Measurements from ENCODE around the gene CALML6. TPM values are rescaled to one million over a fixed set of nuclear protein-coding genes. Genes with fewer than 3 reads are reported as not detected.
"Not testable (repeated sequence)": the region's sequence is repeated elsewhere in the genome, so short reads cannot be mapped to it uniquely, and the experiment has no call there.

The CALML6 gene
- total RNA-seq, 2 experiments from 2014 or later: 0.26 to 0.27 TPM

GRCh38 chr1:1924386-1924785, 9.3 kb downstream of the CALML6 start:
- Mint-ChIP-seq H3K36me3 (no peaks in the 10 kb centered on the region), H3K27me3 (no peaks in the 10 kb centered on the region), H3K27ac (no peak overlapping the region), H3K9me3 (no peaks in the 10 kb centered on the region), H3K4me3 (no peak overlapping the region), H3K4me1 (ENCODE audit: low read depth) (peaks cover 1% of the 10 kb centered on the region)
- intact Hi-C loops (cut with micrococcal nuclease): no loop called here
- ChIA-PET POLR2A (no interaction called here), CTCF (no interaction called here)
- no peak for DNase-seq

DNA sequence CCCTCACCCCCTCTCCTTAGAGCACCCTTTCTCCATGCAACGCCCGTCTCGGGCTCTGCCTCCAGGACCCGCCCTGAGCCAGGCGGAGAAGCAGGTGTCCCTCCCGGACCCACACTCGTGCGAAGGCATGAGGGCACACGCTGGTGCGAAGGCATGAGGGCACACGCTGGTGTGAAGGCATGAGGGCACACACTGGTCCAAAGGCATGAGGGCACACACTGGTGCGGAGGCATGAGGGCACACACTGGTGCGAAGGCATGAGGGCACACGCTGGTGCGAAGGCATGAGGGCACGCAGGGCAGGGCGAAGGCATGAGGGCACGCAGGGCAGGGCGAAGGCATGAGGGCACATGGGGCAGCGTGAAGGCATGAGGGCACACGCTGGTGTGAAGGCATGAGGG, 9.8 kb downstream of the CALML6 start:
- Mint-ChIP-seq H3K4me3 (no peak overlapping the region), H3K27me3 (no peaks in the 10 kb centered on the region), H3K9me3 (no peaks in the 10 kb centered on the region), H3K4me1 (ENCODE audit: low read depth) (no peaks in the 10 kb centered on the region), H3K36me3 (no peaks in the 10 kb centered on the region), H3K27ac (no peak overlapping the region)
- ChIA-PET CTCF (no interaction called here), POLR2A (no interaction called here)
- no peak for DNase-seq
- intact Hi-C loops (cut with micrococcal nuclease): no loop called here

DNA sequence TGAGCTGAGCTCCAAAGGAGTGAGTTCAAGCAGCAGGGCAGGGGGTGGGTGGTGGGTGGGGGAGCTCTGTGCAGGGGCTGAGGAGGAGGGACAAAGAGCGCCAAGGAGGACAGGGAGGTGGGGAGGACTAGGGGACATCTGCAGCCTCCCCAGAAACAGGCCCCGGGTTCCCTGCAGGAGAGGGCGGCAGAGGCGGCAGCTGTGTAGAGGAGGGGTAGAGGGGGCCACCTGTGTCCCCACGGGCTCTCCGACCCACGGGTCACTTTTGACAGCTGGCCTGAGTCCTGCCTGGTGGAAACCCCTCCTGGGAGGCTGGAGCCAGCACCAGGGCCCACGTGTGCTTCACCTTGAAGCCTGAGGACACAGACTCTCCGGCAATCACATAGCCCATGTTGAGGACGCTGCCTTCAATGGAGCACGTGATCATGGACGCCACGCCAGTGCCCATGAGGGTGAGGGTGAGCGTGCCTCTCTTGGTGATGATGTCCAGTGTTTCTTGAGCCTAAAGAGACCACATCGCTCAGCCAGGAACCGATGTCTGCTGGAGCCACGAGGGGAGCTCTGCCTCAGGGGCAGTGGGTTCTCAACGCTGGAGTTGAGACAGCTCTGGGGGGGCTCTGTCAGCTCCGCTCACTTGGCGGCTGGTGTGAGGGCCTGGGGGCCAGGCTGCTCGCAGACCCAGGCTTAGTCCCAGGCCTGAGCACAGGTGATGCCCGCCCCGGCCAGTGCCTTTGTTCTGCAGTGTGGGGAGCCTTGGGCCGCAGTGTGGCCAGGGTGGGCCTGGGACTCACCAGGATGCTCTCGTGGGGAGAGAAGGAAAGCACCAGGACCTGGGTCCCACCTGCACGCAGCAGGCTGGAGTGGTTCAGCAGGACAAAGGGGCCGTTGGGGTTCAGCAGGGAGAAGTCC, 10.6 kb downstream of the CALML6 start:
- Mint-ChIP-seq H3K9me3 (no peaks in the 10 kb centered on the region), H3K4me1 (ENCODE audit: low read depth) (no peaks in the 10 kb centered on the region), H3K4me3 (no peak overlapping the region), H3K27me3 (no peaks in the 10 kb centered on the region), H3K36me3 (no peaks in the 10 kb centered on the region), H3K27ac (no peak overlapping the region)
- intact Hi-C loops (cut with micrococcal nuclease): no loop called here
- DNase-seq: no peak
- ChIA-PET POLR2A (no interaction called here), CTCF (no interaction called here)

- Mint-ChIP-seq H3K27me3 (no peaks in the 10 kb centered on the region), H3K4me3 (no peak overlapping the region), H3K27ac (no peak overlapping the region), H3K4me1 (ENCODE audit: low read depth) (no peaks in the 10 kb centered on the region), H3K9me3 (no peaks in the 10 kb centered on the region), H3K36me3 (no peaks in the 10 kb centered on the region)
- intact Hi-C loops (cut with micrococcal nuclease): no loop called here
- ChIA-PET CTCF (no interaction called here), POLR2A (no interaction called here)
- DNase-seq: no peak
Measured at GRCh38 chr1:1926346-1926811, 11.3 kb downstream of the CALML6 start.

GRCh38 chr1:1926886-1927660, 12.0 kb downstream of the CALML6 start:
- CTCF ChIA-PET: no interaction called here
- Mint-ChIP-seq H3K4me1 (ENCODE audit: low read depth) (no peaks in the 10 kb centered on the region), H3K4me3 (no peak overlapping the region), H3K9me3 (no peaks in the 10 kb centered on the region), H3K27ac (no peak overlapping the region), H3K36me3 (no peaks in the 10 kb centered on the region), H3K27me3 (no peaks in the 10 kb centered on the region)
- no peak for DNase-seq
- intact Hi-C loops (cut with micrococcal nuclease): no loop called here
- POLR2A ChIA-PET: no interaction called here

- Mint-ChIP-seq H3K9me3 (no peaks in the 10 kb centered on the region), H3K4me1 (ENCODE audit: low read depth) (no peaks in the 10 kb centered on the region), H3K27ac (no peak overlapping the region), H3K27me3 (no peaks in the 10 kb centered on the region), H3K36me3 (no peaks in the 10 kb centered on the region), H3K4me3 (no peak overlapping the region)
- ChIA-PET CTCF (no interaction called here), POLR2A (no interaction called here)
- no peak for DNase-seq
- intact Hi-C loops (cut with micrococcal nuclease): no loop called here
Measured at GRCh38 chr1:1927751-1928150, 12.7 kb downstream of the CALML6 start.

DNA sequence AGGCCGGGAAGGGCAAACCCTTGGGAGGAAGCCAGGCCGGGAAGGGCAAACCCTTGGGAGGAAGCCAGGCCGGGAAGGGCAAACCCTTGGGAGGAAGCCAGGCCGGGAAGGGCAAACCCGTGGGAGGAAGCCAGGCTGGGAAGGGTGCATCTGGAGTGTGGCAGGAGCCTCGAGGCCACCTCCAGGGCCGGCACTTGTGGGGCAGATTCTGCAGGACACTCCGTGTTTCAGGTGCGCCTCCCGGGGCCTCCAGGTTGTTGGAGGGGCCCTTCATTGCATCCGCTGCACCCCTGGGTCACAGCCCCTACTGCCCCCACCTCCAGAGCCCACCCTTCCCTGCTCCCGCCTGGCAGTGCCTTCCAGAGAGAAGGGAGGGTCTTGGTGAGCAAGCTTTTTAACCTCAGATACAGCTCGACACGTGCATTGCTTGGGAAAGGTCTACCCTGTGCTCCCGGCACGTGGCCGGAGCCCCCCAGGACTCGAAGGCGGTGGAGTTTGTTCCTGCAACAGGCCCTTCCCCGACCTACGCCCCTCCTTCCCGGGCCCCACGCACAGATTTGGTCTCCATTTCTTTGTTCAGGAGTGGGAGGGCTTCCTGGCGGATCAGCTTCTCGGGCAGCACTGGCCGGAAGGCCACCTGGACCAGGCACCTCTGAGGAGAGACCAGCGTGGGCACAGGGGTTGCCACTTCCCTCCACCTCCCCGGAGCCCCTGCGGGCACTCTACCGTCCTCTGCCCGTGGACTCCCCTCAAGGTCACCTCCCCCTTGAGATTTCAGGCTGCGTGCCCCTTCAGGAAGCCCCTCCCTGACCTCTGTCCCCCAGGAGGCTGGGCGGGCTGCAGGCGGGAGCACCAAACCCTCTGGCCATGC, 13.4 kb downstream of the CALML6 start:
- intact Hi-C loops (cut with micrococcal nuclease): no loop called here
- Mint-ChIP-seq H3K4me1 (ENCODE audit: low read depth) (no peaks in the 10 kb centered on the region), H3K9me3 (no peaks in the 10 kb centered on the region), H3K36me3 (no peaks in the 10 kb centered on the region), H3K27me3 (no peaks in the 10 kb centered on the region), H3K27ac (no peak overlapping the region), H3K4me3 (no peak overlapping the region)
- DNase-seq: no peak
- POLR2A ChIA-PET: no interaction called here
- CTCF ChIA-PET: no interaction called here

DNA sequence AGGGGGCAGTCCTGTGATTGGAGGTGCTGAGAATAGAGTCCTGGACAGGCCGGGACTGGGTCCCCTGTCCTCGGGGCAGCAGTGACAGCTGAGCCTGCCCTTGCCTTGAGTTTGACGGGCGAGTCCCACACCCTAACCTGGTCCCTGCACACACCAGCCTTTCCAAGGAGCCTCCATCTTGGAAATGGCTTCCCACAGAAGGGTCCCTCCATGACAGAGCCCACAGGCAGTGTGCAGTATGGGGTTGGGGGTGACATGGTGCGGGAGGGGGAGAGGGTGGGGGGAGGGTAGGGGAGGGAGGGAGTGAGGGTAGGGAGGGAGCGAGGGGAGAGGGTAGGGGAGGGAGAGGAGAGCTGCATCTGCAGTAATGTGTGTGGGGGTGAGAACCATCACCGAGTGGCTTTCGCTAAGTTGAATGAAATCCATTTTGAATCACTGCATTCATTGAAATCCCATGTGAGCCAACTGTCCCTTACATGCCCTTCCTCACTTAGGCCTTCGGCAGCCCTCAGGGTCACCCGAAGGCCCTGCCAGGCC, 14.1 kb downstream of the CALML6 start:
- Mint-ChIP-seq H3K4me1 (ENCODE audit: low read depth) (no peaks in the 10 kb centered on the region), H3K4me3 (no peak overlapping the region), H3K36me3 (no peaks in the 10 kb centered on the region), H3K27ac (no peak overlapping the region), H3K27me3 (no peaks in the 10 kb centered on the region), H3K9me3 (peaks cover 3% of the 10 kb centered on the region)
- DNase-seq: no peak
- ChIA-PET POLR2A (no interaction called here), CTCF (no interaction called here)
- intact Hi-C loops (cut with micrococcal nuclease): no loop called here

DNA sequence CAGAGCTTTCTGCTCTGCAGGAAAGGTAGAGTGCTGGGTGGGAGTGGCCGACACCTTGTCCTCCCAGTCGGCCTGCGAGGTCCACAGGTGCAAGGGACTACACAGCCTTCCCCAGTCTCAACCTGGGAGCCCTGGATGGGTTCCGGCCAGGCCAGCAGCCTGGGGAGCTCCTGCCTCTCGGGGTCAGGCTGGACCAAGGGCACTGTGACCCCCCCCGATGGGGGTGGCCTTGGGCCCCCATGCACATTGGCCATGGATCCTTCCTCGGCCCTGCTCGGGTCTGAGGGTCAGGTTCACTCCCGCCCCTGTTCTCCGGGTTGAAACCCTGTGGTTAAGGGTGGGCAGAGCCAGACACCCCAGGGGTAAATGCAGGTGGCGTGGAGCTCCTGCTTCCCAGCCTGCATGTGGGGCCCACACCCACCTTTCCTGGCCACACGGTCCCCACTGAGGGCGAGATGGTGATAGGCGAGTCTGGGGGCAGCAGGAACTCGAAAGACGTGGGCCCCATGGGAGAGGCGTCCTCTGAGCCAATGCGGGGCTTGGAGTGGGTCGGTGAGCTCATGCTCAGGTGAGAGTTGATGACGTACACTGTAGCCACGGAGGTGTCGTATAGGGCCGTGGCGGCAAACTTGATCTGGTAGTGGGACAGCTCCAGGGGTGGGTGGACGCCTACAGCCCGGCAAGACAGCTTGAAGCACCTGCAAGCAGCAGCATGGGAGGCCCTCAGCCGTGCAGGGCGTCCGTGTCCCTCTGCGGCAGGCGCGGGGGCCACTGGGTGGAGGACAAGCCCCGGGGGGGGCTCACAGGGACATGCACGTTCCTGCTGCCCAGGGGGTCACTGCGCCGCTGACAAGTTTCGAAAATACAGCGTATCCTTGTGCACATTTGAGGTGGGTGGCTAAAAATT, 14.8 kb downstream of the CALML6 start:
- H3K4me3 Mint-ChIP-seq: no peak overlapping the region

DNA sequence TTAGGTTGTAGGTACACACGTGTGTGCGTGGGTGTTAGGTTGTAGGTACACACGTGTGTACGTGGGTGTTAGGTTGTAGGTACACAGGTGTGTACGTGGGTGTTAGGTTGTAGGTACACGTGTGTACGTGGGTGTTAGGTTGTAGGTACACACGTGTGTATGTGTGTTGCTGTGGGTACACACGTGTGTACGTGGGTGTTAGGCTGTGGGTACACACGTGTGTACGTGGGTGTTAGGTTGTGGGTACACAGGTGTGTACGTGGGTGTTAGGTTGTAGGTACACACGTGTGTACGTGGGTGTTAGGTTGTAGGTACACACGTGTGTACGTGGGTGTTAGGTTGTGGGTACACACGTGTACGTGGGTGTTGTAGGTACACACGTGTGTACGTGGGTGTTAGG, 19.8 kb downstream of the CALML6 start:
- peak overlapping the region; percentile 36 for H3K27ac Mint-ChIP-seq
- CTCF ChIA-PET; POLR2A ChIA-PET; H3K4me1 Mint-ChIP-seq (ENCODE audit: low read depth); intact Hi-C loops (cut with micrococcal nuclease); H3K36me3 Mint-ChIP-seq; H3K27me3 Mint-ChIP-seq; DNase-seq; H3K4me3 Mint-ChIP-seq: not testable (repeated sequence)
- H3K9me3 Mint-ChIP-seq: peaks cover 18% of the 10 kb centered on the region

More for the DNA sequence above, 14.8 kb downstream of the CALML6 start:
- no peaks in the 10 kb centered on the region for H3K4me1 Mint-ChIP-seq (ENCODE audit: low read depth)
- ChIA-PET POLR2A (interaction anchor here (0.6 kb wide), 1 partner anchor 599 kb away, joined by 3 read pairs; no protein-coding TSS in a partner anchor), CTCF (interaction anchor here (1.2 kb wide), 1 partner anchor 115 kb away, joined by 5 read pairs; no protein-coding TSS in a partner anchor)
- no peaks in the 10 kb centered on the region for H3K27me3 Mint-ChIP-seq
- intact Hi-C loops (cut with micrococcal nuclease): no loop called here
- peaks cover 10% of the 10 kb centered on the region for H3K9me3 Mint-ChIP-seq
- no peaks in the 10 kb centered on the region for H3K36me3 Mint-ChIP-seq
- no peak overlapping the region for H3K27ac Mint-ChIP-seq
- DNase-seq: no peak

DNA sequence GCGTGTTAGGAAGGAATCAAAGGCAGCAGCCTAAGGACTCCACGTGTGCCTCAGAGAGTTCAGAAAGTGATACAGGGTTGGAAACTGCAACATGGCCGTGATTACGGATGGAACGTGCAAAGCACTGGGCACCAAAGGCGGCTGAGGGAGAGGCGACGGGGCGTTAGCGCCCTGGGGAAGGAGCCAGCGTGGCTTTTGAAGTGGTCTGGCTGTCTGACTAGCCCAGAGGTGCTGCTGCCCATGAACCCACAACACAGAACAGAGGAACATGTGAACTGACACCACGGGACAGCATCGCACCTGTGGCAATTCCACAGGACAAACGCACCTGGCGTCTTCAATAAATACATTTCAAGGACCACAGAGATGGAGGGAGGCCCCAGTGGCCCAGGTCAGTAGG, 22.0 kb downstream of the CALML6 start:
- Mint-ChIP-seq H3K4me1 (ENCODE audit: low read depth) (no peaks in the 10 kb centered on the region), H3K36me3 (no peaks in the 10 kb centered on the region), H3K27me3 (no peaks in the 10 kb centered on the region), H3K27ac (no peak overlapping the region), H3K9me3 (peaks cover 18% of the 10 kb centered on the region), H3K4me3 (no peak overlapping the region)
- CTCF ChIA-PET: no interaction called here
- POLR2A ChIA-PET: no interaction called here
- no peak for DNase-seq
- intact Hi-C loops (cut with micrococcal nuclease): no loop called here
